ENCODE data around the gene SLC25A23. TPM values are rescaled to one million over a fixed set of nuclear protein-coding genes. Genes with fewer than 3 reads are reported as not detected.
A peak's percentile ranks its signal among the peaks of the same experiment; 100 is the strongest.

Gene SLC25A23
- total and polyA plus RNA-seq, 5 donors: 59.6 to 95.5 (median 86.6) TPM

DNA sequence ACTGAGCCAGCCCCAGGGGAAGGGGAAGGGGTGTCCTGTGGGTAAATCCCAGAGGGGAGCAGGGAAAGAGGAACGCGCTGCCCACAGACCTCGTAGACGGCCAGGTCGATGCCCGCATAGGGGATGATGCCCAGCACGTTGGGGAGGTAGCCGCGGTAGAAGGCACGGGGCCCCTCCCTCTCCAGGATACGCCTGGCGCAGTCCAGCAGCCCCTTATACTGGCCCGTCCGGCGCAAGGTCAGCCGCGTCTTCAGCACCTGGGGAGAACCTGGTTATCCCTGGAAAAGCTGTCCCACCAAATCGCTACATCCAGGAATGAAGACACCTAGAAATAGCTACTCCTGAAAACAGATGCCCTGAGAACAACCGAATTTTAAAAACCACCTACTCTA is 7.4 kb downstream of the SLC25A23 start:
- Histone ChIP-seq H3K9me3 (ENCODE audit: control insufficient read depth, low read length) (no peaks in the 10 kb centered on the region), H3K4me1 (ENCODE audit: control insufficient read depth, insufficient read depth, low read length) (no peaks in the 10 kb centered on the region), H3K4me3 (ENCODE audit: low read length) (no peak overlapping the region), H3K27me3 (ENCODE audit: control insufficient read depth, insufficient read depth) (no peaks in the 10 kb centered on the region), H3K27ac (ENCODE audit: low read length) (no peak overlapping the region)
- ATAC-seq (no peak), DNase-seq (no peak)
- intact Hi-C loops (cut with DNase I): no loop called here
- WGBS: 96% methylated on average over 19 of the region's 19 CpGs

GRCh38 chr19:6451583-6452222 is 7.9 kb downstream of the SLC25A23 start:
- Histone ChIP-seq H3K4me3 (ENCODE audit: low read length) (no peak overlapping the region), H3K9me3 (ENCODE audit: control insufficient read depth, low read length) (no peaks in the 10 kb centered on the region), H3K27me3 (ENCODE audit: control insufficient read depth, insufficient read depth) (no peaks in the 10 kb centered on the region), H3K4me1 (ENCODE audit: control insufficient read depth, insufficient read depth, low read length) (no peaks in the 10 kb centered on the region), H3K27ac (ENCODE audit: low read length) (no peak overlapping the region)
- WGBS: 93% methylated on average over 7 of the region's 7 CpGs
- intact Hi-C loops (cut with DNase I): no loop called here
- DNase-seq (no peak), ATAC-seq (no peak)

- Histone ChIP-seq H3K4me3 (ENCODE audit: low read length) (no peak overlapping the region), H3K27me3 (ENCODE audit: control insufficient read depth, insufficient read depth) (no peaks in the 10 kb centered on the region), H3K27ac (ENCODE audit: low read length) (no peak overlapping the region), H3K9me3 (ENCODE audit: control insufficient read depth, low read length) (no peaks in the 10 kb centered on the region), H3K4me1 (ENCODE audit: control insufficient read depth, insufficient read depth, low read length) (no peaks in the 10 kb centered on the region)
- no peak for DNase-seq
- intact Hi-C loops (cut with DNase I): no loop called here
- WGBS: 97% methylated on average over 5 of the region's 5 CpGs
- ATAC-seq: no peak
Measured at GRCh38 chr19:6450166-6450565, 9.4 kb downstream of the SLC25A23 start.

- 88% methylated on average over 3 of the region's 3 CpGs for whole genome bisulfite sequencing
- H3K4me1 ChIP-seq (ENCODE audit: control insufficient read depth, insufficient read depth, low read length): no peaks in the 10 kb centered on the region
- DNase-seq (no peak), ATAC-seq (no peak)
- H3K9me3 ChIP-seq (ENCODE audit: control insufficient read depth, low read length): no peaks in the 10 kb centered on the region
- no peak overlapping the region for H3K4me3 ChIP-seq (ENCODE audit: low read length)
- intact Hi-C loops (cut with DNase I): no loop called here
- no peaks in the 10 kb centered on the region for H3K27me3 ChIP-seq (ENCODE audit: control insufficient read depth, insufficient read depth)
- no peak overlapping the region for H3K27ac ChIP-seq (ENCODE audit: low read length)
Measured at GRCh38 chr19:6448045-6448444, 11.5 kb downstream of the SLC25A23 start.

DNA sequence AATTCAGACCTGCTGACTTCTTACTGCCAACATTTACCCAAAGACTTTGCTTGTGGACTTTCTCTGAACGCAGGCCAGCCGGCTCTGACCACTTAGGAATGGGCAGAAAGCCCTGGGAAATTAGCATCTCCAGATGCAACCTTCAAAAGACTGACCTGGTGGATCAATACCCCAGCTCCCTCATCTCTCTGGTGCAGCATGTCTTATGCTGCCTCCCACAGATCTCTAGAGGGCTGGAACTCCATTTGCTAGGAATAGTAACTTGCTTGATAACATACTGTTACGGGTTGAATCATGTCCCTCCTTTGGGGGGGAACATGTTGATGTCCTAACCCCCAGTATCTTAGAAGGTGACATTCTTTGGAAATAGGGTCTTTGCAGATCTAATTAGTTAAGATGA is 13.1 kb downstream of the SLC25A23 start:
- ATAC-seq (no peak), DNase-seq (no peak)
- H3K4me1 ChIP-seq (ENCODE audit: control insufficient read depth, insufficient read depth, low read length): no peaks in the 10 kb centered on the region
- WGBS: 96% methylated on average over 3 of the region's 3 CpGs
- H3K9me3 ChIP-seq (ENCODE audit: control insufficient read depth, low read length): no peaks in the 10 kb centered on the region
- no peaks in the 10 kb centered on the region for H3K27me3 ChIP-seq (ENCODE audit: control insufficient read depth, insufficient read depth)
- intact Hi-C loops (cut with DNase I): no loop called here
- H3K27ac ChIP-seq (ENCODE audit: low read length): no peak overlapping the region
- no peak overlapping the region for H3K4me3 ChIP-seq (ENCODE audit: low read length)

DNA sequence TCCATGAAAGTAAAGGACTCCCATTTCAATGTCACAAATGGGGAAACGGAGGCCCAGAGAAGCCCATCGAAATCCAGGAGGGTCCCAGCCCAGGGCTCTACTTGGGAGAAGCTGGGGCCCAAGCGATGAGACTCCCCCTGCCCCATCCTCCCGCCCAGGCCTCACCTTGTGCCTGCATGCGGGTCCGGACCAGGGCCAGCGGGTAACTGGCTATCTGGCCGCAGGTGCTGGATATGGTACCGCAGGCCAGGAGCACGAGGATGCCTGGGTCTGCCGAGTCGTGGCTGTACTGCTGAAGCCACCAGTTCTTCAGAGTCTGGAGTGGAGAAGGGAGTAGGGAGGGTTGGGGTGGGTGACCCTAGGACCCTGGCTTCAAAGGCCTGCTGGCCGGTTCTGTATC is 15.6 kb downstream of the SLC25A23 start:
- Histone ChIP-seq H3K9me3 (ENCODE audit: control insufficient read depth, low read length) (no peaks in the 10 kb centered on the region), H3K27ac (ENCODE audit: low read length) (no peak overlapping the region), H3K4me1 (ENCODE audit: control insufficient read depth, insufficient read depth, low read length) (no peaks in the 10 kb centered on the region), H3K4me3 (ENCODE audit: low read length) (no peak overlapping the region), H3K27me3 (ENCODE audit: control insufficient read depth, insufficient read depth) (no peaks in the 10 kb centered on the region)
- 89% methylated on average over 13 of the region's 13 CpGs for WGBS
- DNase-seq (peak in 1 of 3 donors; percentile 37), ATAC-seq (no peak)
- intact Hi-C loops (cut with DNase I): no loop called here

- ATAC-seq (no peak), DNase-seq (no peak)
- intact Hi-C loops (cut with DNase I): no loop called here
- H3K4me1 ChIP-seq (ENCODE audit: control insufficient read depth, insufficient read depth, low read length): no peaks in the 10 kb centered on the region
- H3K27ac ChIP-seq (ENCODE audit: low read length): no peak overlapping the region
- H3K9me3 ChIP-seq (ENCODE audit: control insufficient read depth, low read length): no peaks in the 10 kb centered on the region
- H3K4me3 ChIP-seq (ENCODE audit: low read length): no peak overlapping the region
- WGBS: 82% methylated on average over 13 of the region's 13 CpGs
- no peaks in the 10 kb centered on the region for H3K27me3 ChIP-seq (ENCODE audit: control insufficient read depth, insufficient read depth)
Measured at GRCh38 chr19:6442087-6442688, 17.4 kb downstream of the SLC25A23 start.

GRCh38 chr19:6440905-6441304 is 18.7 kb downstream of the SLC25A23 start:
- H3K9me3 ChIP-seq (ENCODE audit: control insufficient read depth, low read length): no peaks in the 10 kb centered on the region
- no peaks in the 10 kb centered on the region for H3K27me3 ChIP-seq (ENCODE audit: control insufficient read depth, insufficient read depth)
- intact Hi-C loops (cut with DNase I): no loop called here
- WGBS: 83% methylated on average over 3 of the region's 3 CpGs
- ATAC-seq: no peak
- no peak overlapping the region for H3K4me3 ChIP-seq (ENCODE audit: low read length)
- DNase-seq: no peak
- no peak overlapping the region for H3K27ac ChIP-seq (ENCODE audit: low read length)
- no peaks in the 10 kb centered on the region for H3K4me1 ChIP-seq (ENCODE audit: control insufficient read depth, insufficient read depth, low read length)

- H3K4me3 ChIP-seq (ENCODE audit: low read length): no peak overlapping the region
- intact Hi-C loops (cut with DNase I): no loop called here
- DNase-seq (no peak), ATAC-seq (no peak)
- no peaks in the 10 kb centered on the region for H3K4me1 ChIP-seq (ENCODE audit: control insufficient read depth, insufficient read depth, low read length)
- H3K9me3 ChIP-seq (ENCODE audit: control insufficient read depth, low read length): no peaks in the 10 kb centered on the region
- 89% methylated on average over 4 of the region's 4 CpGs for WGBS
- no peak overlapping the region for H3K27ac ChIP-seq (ENCODE audit: low read length)
- H3K27me3 ChIP-seq (ENCODE audit: control insufficient read depth, insufficient read depth): no peaks in the 10 kb centered on the region
Measured at GRCh38 chr19:6439743-6440142, 19.8 kb downstream of the SLC25A23 start.

DNA sequence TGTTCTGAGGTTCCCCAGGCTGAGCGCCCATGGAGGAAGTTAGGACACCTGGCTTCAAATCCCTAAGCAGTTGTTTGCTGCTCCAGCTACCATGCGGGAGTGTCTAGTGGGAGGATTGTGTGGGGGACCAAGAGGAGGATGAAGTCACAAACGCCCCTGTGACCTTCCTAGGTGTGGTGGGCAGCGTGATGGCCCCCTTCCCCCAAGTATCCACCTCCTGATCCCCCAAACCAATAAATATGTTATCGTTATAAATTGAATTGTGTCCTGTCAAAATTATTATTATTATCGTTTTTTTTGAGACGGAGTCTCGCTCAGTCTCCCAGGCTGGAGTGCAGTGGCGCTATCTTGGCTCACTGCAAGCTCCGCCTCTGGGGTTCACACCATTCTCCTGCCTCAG is 25.9 kb downstream of the SLC25A23 start, which contains the start of gene SLC25A41:
Gene SLC25A41 (minus strand): TSS at position 101 of the 400 bp plus-strand sequence. CDS start 70 bp downstream, at position 31.
- intact Hi-C loops (cut with DNase I): no loop called here
- DNase-seq (no peak), ATAC-seq (no peak)
- 90% methylated on average over 10 of the region's 10 CpGs for WGBS
- Histone ChIP-seq H3K4me1 (ENCODE audit: control insufficient read depth, insufficient read depth, low read length) (no peaks in the 10 kb centered on the region), H3K27me3 (ENCODE audit: control insufficient read depth, insufficient read depth) (no peaks in the 10 kb centered on the region), H3K9me3 (ENCODE audit: control insufficient read depth, low read length) (no peaks in the 10 kb centered on the region), H3K4me3 (ENCODE audit: low read length) (no peak within 1 kb of the TSS), H3K27ac (ENCODE audit: low read length) (no peak within 1 kb of the TSS)

DNA sequence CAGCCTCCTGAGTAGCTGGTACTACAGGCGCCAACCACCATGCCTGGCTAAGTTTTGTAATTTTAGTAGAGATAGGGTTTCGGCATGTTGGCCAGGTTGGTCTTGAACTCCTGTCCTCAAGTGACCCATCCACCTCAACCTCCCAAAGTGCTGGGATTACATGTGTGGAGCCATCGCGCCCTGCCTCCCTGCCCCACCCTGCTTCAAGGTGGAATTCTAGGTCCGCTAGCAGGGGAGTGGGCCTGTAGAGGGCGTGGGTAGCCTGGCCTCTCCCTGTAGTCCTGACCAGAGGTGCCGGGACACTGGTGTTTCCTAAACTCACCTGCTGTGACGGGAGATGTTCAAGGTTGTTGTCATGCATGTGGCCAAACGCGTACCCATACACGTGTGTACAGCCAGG is 26.4 kb downstream of the SLC25A23 start:
- H3K27ac ChIP-seq (ENCODE audit: low read length): no peak overlapping the region
- no peaks in the 10 kb centered on the region for H3K4me1 ChIP-seq (ENCODE audit: control insufficient read depth, insufficient read depth, low read length)
- H3K4me3 ChIP-seq (ENCODE audit: low read length): no peak overlapping the region
- 87% methylated on average over 11 of the region's 11 CpGs for WGBS
- no peaks in the 10 kb centered on the region for H3K27me3 ChIP-seq (ENCODE audit: control insufficient read depth, insufficient read depth)
- DNase-seq (peak in 1 of 3 donors; percentile 8), ATAC-seq (no peak)
- H3K9me3 ChIP-seq (ENCODE audit: control insufficient read depth, low read length): no peaks in the 10 kb centered on the region
- intact Hi-C loops (cut with DNase I): no loop called here

Measured in right cardiac atrium (tissue), 5 donors.